H1 (cell line): ENCODE measurements around the gene GRB7.

Experiments used
- ATF2 ChIP-seq: IDR thresholded peaks from 2 replicates; pipeline ENCODE4 v1.6.1; 2012; ENCODE audit warnings: low read length, inconsistent platforms
- CTCF ChIP-seq, 3 experiments: IDR thresholded peaks; 1 replicate in 2 of 3; 2 replicates in 1 of 3; pipeline versions ENCODE4 v1.5.1 to v1.6.1; 2011; ENCODE audit warnings: low read length in 3 of 3, mild to moderate bottlenecking in 3 of 3, inconsistent platforms in 2 of 3, low read depth in 1 of 3, moderate library complexity in 1 of 3; ENCODE audit not compliant: insufficient read depth in 1 of 3; ENCODE audit errors: control extremely low read depth in 1 of 3
- EGR1 ChIP-seq: IDR thresholded peaks from 2 replicates; pipeline ENCODE4 v1.6.1; 2011; ENCODE audit warnings: low read depth, low read length, borderline replicate concordance
- EP300 ChIP-seq, 2 experiments: IDR thresholded peaks; 1 replicate in 1 of 2; 2 replicates in 1 of 2; pipeline ENCODE4 v1.6.1; 2011 to 2012; ENCODE audit warnings: low read depth in 2 of 2, low read length in 2 of 2, mild to moderate bottlenecking in 2 of 2, borderline replicate concordance in 1 of 2, inconsistent platforms in 1 of 2, moderate library complexity in 1 of 2
- EZH2 ChIP-seq: fragments of 200-600 bp; sonication (generic); IDR thresholded peaks from 2 replicates; pipeline ENCODE4 v1.7.1; 2012; ENCODE audit warnings: low read depth, mild to moderate bottlenecking, moderate library complexity, low read length, inconsistent platforms; ENCODE audit not compliant: severe bottlenecking
- JUN ChIP-seq: IDR thresholded peaks from 2 replicates; pipeline ENCODE4 v1.6.1; 2011; ENCODE audit warnings: low read depth, mild to moderate bottlenecking, improper control_type of control experiment, low read length
- JUND ChIP-seq: IDR thresholded peaks from 2 replicates; pipeline ENCODE4 v1.6.1; 2011; ENCODE audit warnings: mild to moderate bottlenecking, improper control_type of control experiment, low read length
- POLR2A ChIP-seq, 2 experiments: IDR thresholded peaks; 1 replicate in 1 of 2; 2 replicates in 1 of 2; pipeline ENCODE4 v1.6.1; 2011; ENCODE audit warnings: low read depth in 2 of 2, low read length in 2 of 2, mild to moderate bottlenecking in 2 of 2; ENCODE audit errors: control extremely low read depth in 1 of 2
- TAF1 ChIP-seq: IDR thresholded peaks from 2 replicates; pipeline ENCODE4 v1.6.1; 2011; ENCODE audit warnings: mild to moderate bottlenecking, low read depth, low read length
- TF ChIP-seq, protein P1 (sequence below): IDR thresholded peaks from 2 replicates; pipeline ENCODE4 v1.6.1; 2012; ENCODE audit warnings: inconsistent platforms

GRCh38 chr17:39759204-39759603, 21.5 kb downstream of the GRB7 start:
- TF ChIP-seq TAF1: no peak
- no peak for TF ChIP-seq CTCF (IDR thresholded peaks at IDR 0.05; ENCODE audit: control extremely low read depth in 1 of 3, insufficient read depth in 1 of 3, low read depth in 1 of 3, low read length in 3 of 3)
- TF ChIP-seq ATF2: no peak
- TF ChIP-seq EZH2: no peak
- no peak for TF ChIP-seq JUND
- TF ChIP-seq, protein P1, sequence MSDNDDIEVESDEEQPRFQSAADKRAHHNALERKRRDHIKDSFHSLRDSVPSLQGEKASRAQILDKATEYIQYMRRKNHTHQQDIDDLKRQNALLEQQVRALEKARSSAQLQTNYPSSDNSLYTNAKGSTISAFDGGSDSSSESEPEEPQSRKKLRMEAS: no peak
- TF ChIP-seq POLR2A (IDR thresholded peaks at IDR 0.05; ENCODE audit: control extremely low read depth in 1 of 2, low read depth in 2 of 2, low read length in 2 of 2): no peak
- TF ChIP-seq EP300 (IDR thresholded peaks at IDR 0.05; ENCODE audit: borderline replicate concordance in 1 of 2, low read depth in 2 of 2, low read length in 2 of 2): no peak
- TF ChIP-seq JUN: no peak
- no peak for TF ChIP-seq EGR1
